ENCODE measurements around the gene ST3GAL4.
"Not testable (repeated sequence)": the region's sequence is repeated elsewhere in the genome, so short reads cannot be mapped to it uniquely, and the experiment has no call there.

ST3GAL4 gene

GRCh38 chr11:126391286-126391954 lies 35.9 kb downstream of the ST3GAL4 start:
- no peak for DNase-seq

- no peak for DNase-seq
Measured at GRCh38 chr11:126391970-126392632, 36.6 kb downstream of the ST3GAL4 start.

GRCh38 chr11:126392633-126393013 lies 37.1 kb downstream of the ST3GAL4 start:
- no peak for DNase-seq

GRCh38 chr11:126393143-126393542 lies 37.7 kb downstream of the ST3GAL4 start:
- no peak for DNase-seq

GRCh38 chr11:126394036-126394435 lies 38.5 kb downstream of the ST3GAL4 start:
- no peak for DNase-seq

GRCh38 chr11:126394634-126395072 lies 39.2 kb downstream of the ST3GAL4 start:
- not testable (repeated sequence) for DNase-seq

- not testable (repeated sequence) for DNase-seq
Measured at GRCh38 chr11:126395784-126396183, 40.3 kb downstream of the ST3GAL4 start.

- DNase-seq = not testable (repeated sequence)
Measured at GRCh38 chr11:126396266-126396665, 40.8 kb downstream of the ST3GAL4 start.

GRCh38 chr11:126396965-126397364 lies 41.5 kb downstream of the ST3GAL4 start:
- DNase-seq = no peak

- no peak for DNase-seq
Measured at GRCh38 chr11:126398296-126398695, 42.8 kb downstream of the ST3GAL4 start.

GRCh38 chr11:126398721-126399120 lies 43.2 kb downstream of the ST3GAL4 start:
- DNase-seq = no peak

- no peak for DNase-seq
Measured at GRCh38 chr11:126400019-126400418, 44.5 kb downstream of the ST3GAL4 start.

GRCh38 chr11:126400479-126400878 lies 45.0 kb downstream of the ST3GAL4 start:
- no peak for DNase-seq

GRCh38 chr11:126403022-126403581 lies 47.6 kb downstream of the ST3GAL4 start:
- no peak for DNase-seq

- peak; percentile 48 for DNase-seq
Measured at GRCh38 chr11:126403658-126404057, 48.2 kb downstream of the ST3GAL4 start.

GRCh38 chr11:126404367-126404766 lies 48.9 kb downstream of the ST3GAL4 start:
- peak; percentile 14 for DNase-seq

GRCh38 chr11:126405374-126405773 lies 49.9 kb downstream of the ST3GAL4 start:
- no peak for DNase-seq

- no peak for DNase-seq
Measured at GRCh38 chr11:126405906-126406305, 50.4 kb downstream of the ST3GAL4 start.

GRCh38 chr11:126406368-126406767 lies 50.9 kb downstream of the ST3GAL4 start:
- no peak for DNase-seq

GRCh38 chr11:126407101-126407521 lies 51.6 kb downstream of the ST3GAL4 start:
- no peak for DNase-seq

- DNase-seq = no peak
Measured at GRCh38 chr11:126407682-126408288, 52.3 kb downstream of the ST3GAL4 start.

GRCh38 chr11:126408496-126408895 lies 53.0 kb downstream of the ST3GAL4 start:
- no peak for DNase-seq

- DNase-seq = no peak
Measured at GRCh38 chr11:126408901-126409619, 53.6 kb downstream of the ST3GAL4 start.
